ENCODE measurements around the gene MBOAT2.

The MBOAT2 gene

DNA sequence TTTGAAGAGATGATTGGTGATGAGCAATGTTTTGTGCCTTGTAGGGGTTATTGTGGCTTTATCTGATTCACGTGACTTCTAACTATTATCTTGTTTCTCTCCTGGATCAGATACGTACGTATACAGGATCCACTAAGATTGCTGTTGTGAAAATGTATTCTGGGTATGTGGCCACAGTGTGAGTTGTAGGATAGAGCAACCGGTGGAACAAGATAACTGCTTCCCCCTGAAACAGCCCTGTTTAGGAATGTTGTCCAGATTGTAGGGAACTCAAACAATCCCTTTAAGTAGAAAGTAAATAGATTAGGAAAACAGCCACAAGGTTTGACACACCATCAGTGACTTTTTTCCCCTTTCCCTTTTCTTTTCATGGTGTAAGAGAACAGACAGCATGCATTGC, 22.3 kb upstream of the MBOAT2 start:
- H3K4me2 ChIP-seq (ENCODE audit: low read length) = no peak overlapping the region
- no peaks in the 10 kb centered on the region for H3K9me3 ChIP-seq (ENCODE audit: control insufficient read depth, low read length)
- no peaks in the 10 kb centered on the region for H3K27me3 ChIP-seq (ENCODE audit: control insufficient read depth, insufficient read depth, low read length)
- no peaks in the 10 kb centered on the region for H3K4me1 ChIP-seq
- H3K9ac ChIP-seq = no peak overlapping the region
- no peak overlapping the region for H2AFZ ChIP-seq
- no peak overlapping the region for H3K27ac ChIP-seq
- no peaks in the 10 kb centered on the region for H3K79me2 ChIP-seq
- TF ChIP-seq, protein P1, sequence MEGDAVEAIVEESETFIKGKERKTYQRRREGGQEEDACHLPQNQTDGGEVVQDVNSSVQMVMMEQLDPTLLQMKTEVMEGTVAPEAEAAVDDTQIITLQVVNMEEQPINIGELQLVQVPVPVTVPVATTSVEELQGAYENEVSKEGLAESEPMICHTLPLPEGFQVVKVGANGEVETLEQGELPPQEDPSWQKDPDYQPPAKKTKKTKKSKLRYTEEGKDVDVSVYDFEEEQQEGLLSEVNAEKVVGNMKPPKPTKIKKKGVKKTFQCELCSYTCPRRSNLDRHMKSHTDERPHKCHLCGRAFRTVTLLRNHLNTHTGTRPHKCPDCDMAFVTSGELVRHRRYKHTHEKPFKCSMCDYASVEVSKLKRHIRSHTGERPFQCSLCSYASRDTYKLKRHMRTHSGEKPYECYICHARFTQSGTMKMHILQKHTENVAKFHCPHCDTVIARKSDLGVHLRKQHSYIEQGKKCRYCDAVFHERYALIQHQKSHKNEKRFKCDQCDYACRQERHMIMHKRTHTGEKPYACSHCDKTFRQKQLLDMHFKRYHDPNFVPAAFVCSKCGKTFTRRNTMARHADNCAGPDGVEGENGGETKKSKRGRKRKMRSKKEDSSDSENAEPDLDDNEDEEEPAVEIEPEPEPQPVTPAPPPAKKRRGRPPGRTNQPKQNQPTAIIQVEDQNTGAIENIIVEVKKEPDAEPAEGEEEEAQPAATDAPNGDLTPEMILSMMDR (IDR thresholded peaks at IDR 0.05) = no peak
- no peak overlapping the region for H3K4me3 ChIP-seq (ENCODE audit: low read depth, low read length)
- H3K36me3 ChIP-seq (ENCODE audit: control insufficient read depth, insufficient read depth, low read length) = no peaks in the 10 kb centered on the region

- Histone ChIP-seq H3K27me3 (ENCODE audit: control insufficient read depth, insufficient read depth, low read length) (no peaks in the 10 kb centered on the region), H3K9me3 (ENCODE audit: control insufficient read depth, low read length) (no peaks in the 10 kb centered on the region)
- TF ChIP-seq, protein P1 (IDR thresholded peaks at IDR 0.05) = no peak
Measured at GRCh38 chr2:9024575-9024974, 21.1 kb upstream of the MBOAT2 start.

DNA sequence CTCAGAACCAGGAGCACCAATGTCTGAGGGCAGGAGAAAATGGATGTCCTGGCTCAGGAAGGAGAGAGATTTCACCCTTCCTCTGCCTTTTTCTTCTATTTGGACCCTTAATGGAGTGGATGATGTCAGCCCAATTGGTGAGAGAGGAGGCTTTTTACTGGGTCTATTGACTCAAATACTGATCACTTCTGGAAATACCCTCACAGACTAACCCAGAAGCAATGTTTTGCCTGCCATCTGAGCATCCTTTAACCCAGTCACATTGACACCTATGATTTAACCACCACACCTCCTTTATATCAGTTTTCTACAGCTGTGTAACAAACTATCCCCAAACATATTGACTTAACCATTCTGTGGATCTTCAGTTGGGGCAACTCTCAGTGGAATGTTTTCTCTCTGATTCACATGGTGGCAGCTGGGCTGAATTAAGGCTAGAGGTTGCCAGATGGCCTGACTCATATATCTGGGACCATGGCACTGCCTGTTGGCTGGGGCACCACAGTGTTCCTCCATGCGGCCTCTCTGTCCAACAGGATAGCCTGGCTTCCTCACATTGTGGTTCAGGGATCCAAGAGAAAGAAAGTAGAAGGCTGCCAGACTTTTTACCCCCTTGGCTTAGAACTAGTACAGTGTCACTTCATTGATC, 18.2 kb upstream of the MBOAT2 start:
- Histone ChIP-seq H3K4me1 (no peaks in the 10 kb centered on the region), H3K9ac (no peak overlapping the region), H3K9me3 (ENCODE audit: control insufficient read depth, low read length) (no peaks in the 10 kb centered on the region), H3K79me2 (no peaks in the 10 kb centered on the region), H3K36me3 (ENCODE audit: control insufficient read depth, insufficient read depth, low read length) (no peaks in the 10 kb centered on the region), H3K27ac (no peak overlapping the region), H3K4me2 (ENCODE audit: low read length) (no peak overlapping the region), H2AFZ (no peak overlapping the region), H3K27me3 (ENCODE audit: control insufficient read depth, insufficient read depth, low read length) (no peaks in the 10 kb centered on the region), H3K4me3 (ENCODE audit: low read depth, low read length) (no peak overlapping the region)
- TF ChIP-seq, protein P1 (IDR thresholded peaks at IDR 0.05) = no peak

More at GRCh38 chr2:9024575-9024974, 21.1 kb upstream of the MBOAT2 start:
- Histone ChIP-seq H2AFZ (no peak overlapping the region), H3K4me3 (ENCODE audit: low read depth, low read length) (no peak overlapping the region), H3K36me3 (ENCODE audit: control insufficient read depth, insufficient read depth, low read length) (no peaks in the 10 kb centered on the region), H3K4me2 (ENCODE audit: low read length) (no peak overlapping the region), H3K27ac (no peak overlapping the region), H3K9ac (no peak overlapping the region), H3K4me1 (no peaks in the 10 kb centered on the region), H3K79me2 (no peaks in the 10 kb centered on the region)

- no peak overlapping the region for H3K27ac ChIP-seq
- no peak overlapping the region for H3K4me3 ChIP-seq (ENCODE audit: low read depth, low read length)
Measured at GRCh38 chr2:9020267-9020666, 16.8 kb upstream of the MBOAT2 start.

More at GRCh38 chr2:9020267-9020666, 16.8 kb upstream of the MBOAT2 start:
- H3K4me2 ChIP-seq (ENCODE audit: low read length) = no peak overlapping the region
- H3K36me3 ChIP-seq (ENCODE audit: control insufficient read depth, insufficient read depth, low read length) = no peaks in the 10 kb centered on the region
- no peak overlapping the region for H3K9ac ChIP-seq
- TF ChIP-seq, protein P1 (IDR thresholded peaks at IDR 0.05) = no peak
- H2AFZ ChIP-seq = no peak overlapping the region
- no peaks in the 10 kb centered on the region for H3K4me1 ChIP-seq
- H3K27me3 ChIP-seq (ENCODE audit: control insufficient read depth, insufficient read depth, low read length) = no peaks in the 10 kb centered on the region
- no peaks in the 10 kb centered on the region for H3K79me2 ChIP-seq
- H3K9me3 ChIP-seq (ENCODE audit: control insufficient read depth, low read length) = no peaks in the 10 kb centered on the region
